Type B pancreatic cell (in vitro differentiated cells): ENCODE results near the gene ENO4. TPM values are rescaled to one million over a fixed set of nuclear protein-coding genes. Genes with fewer than 3 reads are reported as not detected.
A peak's percentile ranks its signal among the peaks of the same experiment; 100 is the strongest.

ENCODE experiments used
- DNase-seq: peaks from one replicate; pipeline ENCODE4 v3.0.0; 2021; ENCODE audit warnings: mixed read lengths; ENCODE audit not compliant: unreplicated experiment; ENCODE audit errors: extremely low spot score
- H3K27ac Mint-ChIP-seq: 2 replicates; pipeline ENCODE4 v1.8.0; 2021; ENCODE audit warnings: mild to moderate bottlenecking, mixed read lengths
- H3K27me3 Mint-ChIP-seq: 2 replicates; pipeline ENCODE4 v1.8.0; 2021; ENCODE audit warnings: mixed read lengths
- H3K36me3 Mint-ChIP-seq: 2 replicates; pipeline ENCODE4 v1.8.0; 2021; ENCODE audit warnings: mixed read lengths
- H3K4me1 Mint-ChIP-seq: one replicate; pipeline ENCODE4 v1.8.0; 2021; ENCODE audit warnings: mixed read lengths; ENCODE audit not compliant: unreplicated experiment
- H3K4me3 Mint-ChIP-seq: 2 replicates; pipeline ENCODE4 v1.8.0; 2021; ENCODE audit warnings: mild to moderate bottlenecking, mixed read lengths
- H3K9me3 Mint-ChIP-seq: 2 replicates; pipeline ENCODE4 v1.8.0; 2021; ENCODE audit warnings: mixed read lengths
- CTCF ChIP-seq: fragments of 200-600 bp; sonication (generic); conservative IDR thresholded peaks from 2 replicates; pipeline ENCODE4 v1.5.0; 2021; ENCODE audit warnings: antibody characterized with exemption, mild to moderate bottlenecking
- total RNA-seq: library from RNA; stranded (reverse); gene quantifications from 2 replicates; pipeline ENCODE4 v1.2.1, GENCODE V29; 2021; ENCODE audit warnings: low replicate concordance

The ENO4 gene
- total RNA-seq, 1 donor from 2014 or later: 4.4 TPM

DNA sequence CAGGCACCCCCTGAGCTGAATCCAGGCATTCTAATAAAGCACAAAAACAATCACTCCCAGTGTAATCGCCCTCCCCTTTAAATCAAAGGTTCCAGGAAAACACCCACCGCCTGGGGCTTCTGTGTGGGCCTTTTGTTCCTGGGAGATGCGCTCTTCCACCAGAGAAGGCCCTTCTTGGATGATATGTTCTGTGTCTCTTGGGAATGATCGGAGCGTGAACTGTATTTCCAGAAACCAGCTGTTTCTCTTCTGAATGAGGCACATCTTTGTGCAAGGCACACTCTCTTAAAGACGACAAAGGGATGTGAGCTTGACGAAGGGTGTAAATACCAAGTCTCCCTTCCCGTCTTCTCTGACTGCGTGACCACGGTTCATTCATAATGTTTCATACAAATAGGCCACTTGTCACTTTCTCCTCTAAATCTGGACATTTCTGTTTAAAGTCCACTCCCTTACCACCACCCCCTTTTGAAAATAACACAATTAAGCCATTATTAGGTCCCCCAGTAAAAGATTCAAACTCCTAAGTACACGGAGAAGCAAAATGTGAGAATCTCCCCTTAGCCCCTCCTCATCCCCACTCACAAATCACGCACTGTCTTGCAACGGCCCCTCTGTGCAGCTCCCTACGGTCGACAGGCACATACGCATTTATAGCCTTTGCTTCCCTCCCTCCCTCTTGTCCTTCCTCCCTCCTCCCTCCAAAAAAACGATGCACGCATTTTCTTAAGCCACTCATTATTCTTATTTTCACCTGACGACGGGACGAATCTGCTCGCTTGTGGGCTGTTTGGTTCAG, 45.6 kb upstream of the ENO4 start:
- peaks cover 50% of the 10 kb centered on the region for H3K27me3 Mint-ChIP-seq
- no peaks in the 10 kb centered on the region for H3K4me1 Mint-ChIP-seq
- DNase-seq: no peak
- no peak overlapping the region for H3K27ac Mint-ChIP-seq
- no peaks in the 10 kb centered on the region for H3K9me3 Mint-ChIP-seq
- TF ChIP-seq CTCF: no peak
- H3K4me3 Mint-ChIP-seq: no peak overlapping the region
- no peaks in the 10 kb centered on the region for H3K36me3 Mint-ChIP-seq

GRCh38 chr10:116808706-116809105, 40.6 kb upstream of the ENO4 start:
- Mint-ChIP-seq H3K9me3 (no peaks in the 10 kb centered on the region), H3K4me3 (no peak overlapping the region), H3K4me1 (peaks cover 4% of the 10 kb centered on the region), H3K27me3 (peaks cover 29% of the 10 kb centered on the region), H3K36me3 (no peaks in the 10 kb centered on the region), H3K27ac (no peak overlapping the region)
- TF ChIP-seq CTCF: no peak
- no peak for DNase-seq

DNA sequence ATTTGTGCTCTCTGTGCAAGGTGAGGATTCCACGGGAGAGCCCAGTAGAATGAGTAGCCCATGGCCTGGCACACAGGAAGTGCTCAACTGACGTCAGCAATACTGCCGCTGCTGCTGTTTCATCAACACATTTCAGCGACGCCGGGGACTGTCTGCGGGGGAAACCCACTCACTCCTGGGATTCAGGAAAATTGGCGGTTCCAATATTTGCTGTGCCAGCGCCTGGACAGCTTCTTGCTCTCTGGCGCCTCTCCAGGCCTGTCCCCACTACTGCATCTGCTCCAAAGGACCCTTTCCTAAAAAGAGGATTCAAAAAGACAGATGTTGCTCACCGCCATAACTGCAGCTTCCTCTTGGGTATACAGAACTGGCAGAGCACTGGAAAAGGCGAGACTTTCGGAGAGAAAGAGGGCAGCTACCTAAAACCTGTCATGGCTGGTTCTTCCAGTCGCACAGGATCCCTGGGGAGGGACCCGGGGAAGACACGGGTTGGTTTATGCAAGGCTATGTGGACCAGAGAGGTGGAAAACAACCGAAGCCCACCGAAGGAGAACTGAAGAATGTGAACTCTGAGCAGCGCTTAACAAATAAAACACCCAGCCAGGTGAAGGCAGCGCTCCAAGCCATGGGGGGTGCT, 39.7 kb upstream of the ENO4 start:
- Mint-ChIP-seq H3K9me3 (no peaks in the 10 kb centered on the region), H3K4me1 (peaks cover 4% of the 10 kb centered on the region), H3K27ac (no peak overlapping the region), H3K27me3 (peaks cover 25% of the 10 kb centered on the region), H3K4me3 (peak overlapping the region; percentile 62), H3K36me3 (no peaks in the 10 kb centered on the region)
- peak; percentile 71 for TF ChIP-seq CTCF
- no peak for DNase-seq

- peak overlapping the region; percentile 18 for H3K4me3 Mint-ChIP-seq
- peaks cover 4% of the 10 kb centered on the region for H3K4me1 Mint-ChIP-seq
- no peak for TF ChIP-seq CTCF
- no peak overlapping the region for H3K27ac Mint-ChIP-seq
- peaks cover 30% of the 10 kb centered on the region for H3K27me3 Mint-ChIP-seq
- no peak for DNase-seq
- H3K9me3 Mint-ChIP-seq: no peaks in the 10 kb centered on the region
- no peaks in the 10 kb centered on the region for H3K36me3 Mint-ChIP-seq
Measured at GRCh38 chr10:116810120-116810500, 39.2 kb upstream of the ENO4 start.

DNA sequence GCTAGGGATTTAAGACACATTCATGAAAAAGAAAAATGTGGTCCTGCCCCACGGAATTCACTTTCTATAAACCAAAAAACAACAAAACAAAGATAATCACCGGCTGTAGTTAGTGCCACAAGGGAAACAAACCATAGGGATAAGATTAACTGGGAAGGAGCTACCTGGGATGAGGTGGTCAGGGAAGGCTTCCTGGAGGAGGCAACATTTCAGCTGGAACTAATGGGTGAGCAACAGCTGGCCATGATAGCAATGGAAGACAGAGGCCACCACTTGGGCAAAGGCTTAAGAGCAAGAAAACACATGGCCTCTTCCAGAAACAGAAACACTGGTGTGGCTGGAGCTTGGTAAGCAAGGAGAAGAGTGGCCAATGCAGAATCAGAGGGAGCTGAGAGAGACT, 38.4 kb upstream of the ENO4 start:
- peaks cover 4% of the 10 kb centered on the region for H3K4me1 Mint-ChIP-seq
- DNase-seq: no peak
- H3K36me3 Mint-ChIP-seq: no peaks in the 10 kb centered on the region
- TF ChIP-seq CTCF: no peak
- no peak overlapping the region for H3K4me3 Mint-ChIP-seq
- no peaks in the 10 kb centered on the region for H3K9me3 Mint-ChIP-seq
- H3K27me3 Mint-ChIP-seq: peaks cover 35% of the 10 kb centered on the region
- H3K27ac Mint-ChIP-seq: no peak overlapping the region
